Measurements from ENCODE around the gene XPR1. TPM values are rescaled to one million over a fixed set of nuclear protein-coding genes. Genes with fewer than 3 reads are reported as not detected.
"Not testable (repeated sequence)": the region's sequence is repeated elsewhere in the genome, so short reads cannot be mapped to it uniquely, and the experiment has no call there.

XPR1 gene
- total RNA-seq, 4 donors from 2014 or later, result 7.8 to 119 (median 75.3) TPM

GRCh38 chr1:180851995-180852887, 220.4 kb downstream of the XPR1 start:
- H3K27me3 ChIP-seq, result no peaks in the 10 kb centered on the region
- intact Hi-C loops (cut with DNase I; ENCODE audit: low total_unique reads), result no loop called here
- H3K4me3 ChIP-seq, result no peak overlapping the region
- TF ChIP-seq POLR2AphosphoS5 (IDR thresholded peaks at IDR 0.05) (no peak), EP300 (IDR thresholded peaks at IDR 0.05; ENCODE audit: low read depth) (no peak), POLR2A (IDR thresholded peaks at IDR 0.05) (no peak), CTCF (IDR thresholded peaks at IDR 0.05) (no peak)
- H3K27ac ChIP-seq, result no peak overlapping the region
- no peak for DNase-seq
- no peaks in the 10 kb centered on the region for H3K9me3 ChIP-seq
- in situ Hi-C loops (cut with MboI; ENCODE audit: low pct_ligation_motif_present in 1 of 4, low pct_unique_long_range_greater_than_20kb in 1 of 4, low sequenced_read_pairs in 3 of 4), result loop anchor here (10.0 to 25.0 kb wide), 3 partner anchors 215 to 337 kb away; partner anchors contain the start of gene XPR1 (in 2 of the 4)
- H3K4me1 ChIP-seq, result no peaks in the 10 kb centered on the region
- 80 to 84% methylated on average over 7 to 8 of the region's 8 CpGs for WGBS, 2 donors (ENCODE audit: low coverage in 1 of 2)
- no peaks in the 10 kb centered on the region for H3K36me3 ChIP-seq

- no peak overlapping the region for H3K27ac ChIP-seq
- intact Hi-C loops (cut with DNase I; ENCODE audit: low total_unique reads) (no loop called here), in situ Hi-C loops (cut with MboI; ENCODE audit: low pct_ligation_motif_present in 1 of 4, low pct_unique_long_range_greater_than_20kb in 1 of 4, low sequenced_read_pairs in 3 of 4) (loop anchor here (10.0 to 25.0 kb wide), 3 partner anchors 217 to 339 kb away; partner anchors contain the start of gene XPR1 (in 2 of the 4))
- no peaks in the 10 kb centered on the region for H3K4me1 ChIP-seq
- no peaks in the 10 kb centered on the region for H3K27me3 ChIP-seq
- H3K9me3 ChIP-seq, result no peaks in the 10 kb centered on the region
- no peak for DNase-seq
- H3K36me3 ChIP-seq, result no peaks in the 10 kb centered on the region
- TF ChIP-seq POLR2AphosphoS5 (IDR thresholded peaks at IDR 0.05), result no peak
- no peak for TF ChIP-seq EP300 (IDR thresholded peaks at IDR 0.05; ENCODE audit: low read depth)
- no peak for TF ChIP-seq CTCF (IDR thresholded peaks at IDR 0.05)
- no peak for TF ChIP-seq POLR2A (IDR thresholded peaks at IDR 0.05)
- H3K4me3 ChIP-seq, result no peak overlapping the region
- WGBS, 2 donors (ENCODE audit: low coverage in 1 of 2), result 77 to 80% methylated on average over 2 of the region's 2 CpGs
These were observed 222.2 kb downstream of the XPR1 start for GRCh38 chr1:180854001-180854400.

DNA sequence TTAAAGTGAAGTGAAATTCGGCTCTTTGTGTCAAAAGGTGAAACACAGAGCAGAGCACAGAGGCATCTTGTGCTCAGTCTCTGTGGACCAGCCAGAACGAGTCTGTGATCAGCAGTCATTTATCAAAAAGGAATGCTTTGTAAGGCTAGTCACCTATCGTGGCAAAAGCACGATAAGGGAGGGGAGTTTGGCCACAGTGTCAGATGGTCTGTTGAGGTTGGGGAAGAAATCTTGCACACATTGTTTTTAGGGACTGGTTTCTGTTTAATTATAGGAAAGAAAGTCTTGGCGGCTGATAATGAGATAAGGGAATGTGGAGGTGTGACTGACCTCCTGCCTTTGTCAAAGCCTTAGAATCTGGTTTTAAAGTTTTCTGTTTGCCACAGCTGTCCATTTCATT, 222.6 kb downstream of the XPR1 start:
- intact Hi-C loops (cut with DNase I; ENCODE audit: low total_unique reads) (no loop called here), in situ Hi-C loops (cut with MboI; ENCODE audit: low pct_ligation_motif_present in 1 of 4, low pct_unique_long_range_greater_than_20kb in 1 of 4, low sequenced_read_pairs in 3 of 4) (loop anchor here (10.0 to 25.0 kb wide), 3 partner anchors 217 to 340 kb away; partner anchors contain the start of gene XPR1 (in 2 of the 4))
- TF ChIP-seq EP300 (IDR thresholded peaks at IDR 0.05; ENCODE audit: low read depth) (no peak), POLR2AphosphoS5 (IDR thresholded peaks at IDR 0.05) (no peak), CTCF (IDR thresholded peaks at IDR 0.05) (no peak), POLR2A (IDR thresholded peaks at IDR 0.05) (no peak)
- Histone ChIP-seq H3K27me3 (no peaks in the 10 kb centered on the region), H3K4me3 (no peak overlapping the region), H3K4me1 (no peaks in the 10 kb centered on the region), H3K27ac (no peak overlapping the region), H3K36me3 (no peaks in the 10 kb centered on the region), H3K9me3 (no peaks in the 10 kb centered on the region)
- WGBS, 2 donors (ENCODE audit: low coverage in 1 of 2), result 68 to 77% methylated on average over 2 to 5 of the region's 5 CpGs
- no peak for DNase-seq

- DNase-seq; H3K4me1 ChIP-seq; H3K27ac ChIP-seq; intact Hi-C loops (cut with DNase I; ENCODE audit: low total_unique reads); H3K36me3 ChIP-seq; H3K9me3 ChIP-seq; H3K4me3 ChIP-seq; H3K27me3 ChIP-seq: not testable (repeated sequence)
- WGBS, 2 donors (ENCODE audit: low coverage in 1 of 2), result 79 to 100% methylated on average over 2 to 7 of the region's 7 CpGs
- in situ Hi-C loops (cut with MboI; ENCODE audit: low pct_ligation_motif_present in 1 of 4, low pct_unique_long_range_greater_than_20kb in 1 of 4, low sequenced_read_pairs in 3 of 4), result loop anchor here (5.0 to 25.0 kb wide), 5 partner anchors 221 to 343 kb away; partner anchors contain the start of gene XPR1 (in 2 of the 4)
These were observed 226.3 kb downstream of the XPR1 start for GRCh38 chr1:180857947-180858725.

Data from transverse colon (tissue), 4 donors.